Uterus (tissue), 2 donors: Measurements from ENCODE around the gene TMC5.

Experiments
- CTCF ChIP-seq, 4 experiments: fragments of 200-600 bp in 2 of 4; fragments of 450-650 bp in 2 of 4; sonication (generic) in 2 of 4; IDR thresholded peaks; one replicate each; pipeline ENCODE4 v1.5.1; 2016 to 2019; ENCODE audit warnings: antibody characterized with exemption in 4 of 4, mild to moderate bottlenecking in 2 of 4, moderate library complexity in 1 of 4
- POLR2A ChIP-seq, 2 donors: fragments of 450-650 bp; IDR thresholded peaks; one replicate each; pipeline ENCODE4 v1.6.1; 2016; ENCODE audit warnings: antibody characterized with exemption in 2 of 2, mild to moderate bottlenecking in 1 of 2, moderate library complexity in 1 of 2

GRCh38 chr16:19524356-19524615 lies 106.6 kb downstream of the TMC5 start:
- TF ChIP-seq POLR2A (IDR thresholded peaks at IDR 0.05): no peak
- TF ChIP-seq CTCF (IDR thresholded peaks at IDR 0.05): no peak
